HuH-7 (cell line): ENCODE data around the gene KIF21B.

ENCODE experiments used
- DNase-seq: peaks from one replicate; pipeline ENCODE4 v3.0.0; 2011; ENCODE audit warnings: low spot score

The KIF21B gene

GRCh38 chr1:200991097-200991614, 32.4 kb downstream of the KIF21B start:
- no peak for DNase-seq

DNA sequence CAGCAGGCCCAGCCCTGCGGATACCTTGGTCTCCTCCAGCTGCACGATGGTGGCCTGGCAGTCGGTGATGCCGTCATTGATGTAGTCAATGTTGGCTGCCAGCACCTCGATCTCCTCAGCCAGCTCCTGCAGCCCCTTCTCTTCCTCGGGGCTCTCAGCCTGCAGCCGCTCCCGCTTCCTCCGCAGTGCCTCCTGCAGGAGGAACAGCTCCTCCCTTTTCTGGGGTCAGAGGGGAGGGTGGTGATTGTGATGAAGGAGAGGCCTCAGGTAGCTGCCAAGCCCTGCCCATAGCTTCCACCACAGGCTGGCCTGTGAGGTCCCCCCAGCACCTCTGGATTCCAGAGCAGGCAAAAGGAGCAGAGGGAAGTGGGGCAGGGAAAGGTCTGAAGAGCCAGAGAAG, 33.4 kb downstream of the KIF21B start:
- no peak for DNase-seq

GRCh38 chr1:200989337-200989736, 34.2 kb downstream of the KIF21B start:
- no peak for DNase-seq

DNA sequence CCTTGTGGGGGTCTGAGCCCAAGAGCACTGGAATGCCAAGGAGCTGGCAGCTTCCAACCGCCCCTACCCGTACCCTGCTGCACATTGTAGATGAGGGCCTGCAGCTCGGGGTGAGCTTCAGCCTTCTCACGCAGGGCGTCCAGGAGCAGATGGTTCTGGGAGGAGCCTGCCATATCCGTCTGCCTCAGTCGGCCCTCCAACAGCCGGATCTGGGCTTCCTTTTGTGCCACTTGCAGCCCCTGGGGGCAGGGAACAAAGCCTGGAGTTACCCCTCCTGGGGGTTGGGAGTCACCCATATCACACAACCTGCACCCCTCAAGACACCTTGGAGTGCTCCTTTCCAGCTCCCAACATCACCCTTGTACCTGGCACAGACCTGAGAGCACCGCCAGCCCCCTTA, 34.8 kb downstream of the KIF21B start:
- no peak for DNase-seq

GRCh38 chr1:200985481-200985880, 38.0 kb downstream of the KIF21B start:
- DNase-seq: no peak

DNA sequence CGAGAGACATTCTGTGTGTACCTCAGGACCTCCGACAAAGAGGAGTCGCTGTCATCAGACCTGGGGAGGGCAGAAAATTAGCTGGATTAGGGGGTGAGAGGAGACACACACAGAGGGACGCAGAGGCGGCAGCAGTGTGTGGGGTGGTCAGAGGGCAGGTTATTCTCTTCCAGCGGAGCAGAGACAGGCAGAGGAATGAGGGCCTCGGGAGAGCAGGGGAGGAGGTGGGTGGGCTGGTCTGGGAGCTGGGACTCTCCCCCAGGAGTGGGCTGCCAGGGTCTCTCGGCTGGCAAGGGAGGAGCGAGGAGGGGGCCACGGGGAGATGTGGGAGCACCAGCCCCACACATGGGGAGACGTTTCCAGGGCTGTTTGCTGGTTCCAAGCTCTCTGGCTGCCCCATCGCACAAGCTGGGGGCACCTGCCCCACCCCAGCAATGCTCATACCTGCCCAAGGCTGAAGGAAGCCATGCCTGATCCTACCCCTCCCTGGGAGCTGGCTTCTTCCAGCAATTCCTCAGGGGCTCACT, 40.4 kb downstream of the KIF21B start:
- no peak for DNase-seq

- no peak for DNase-seq
Measured at GRCh38 chr1:200982071-200982945, 41.2 kb downstream of the KIF21B start.

GRCh38 chr1:200981278-200981677, 42.2 kb downstream of the KIF21B start:
- DNase-seq: no peak

DNA sequence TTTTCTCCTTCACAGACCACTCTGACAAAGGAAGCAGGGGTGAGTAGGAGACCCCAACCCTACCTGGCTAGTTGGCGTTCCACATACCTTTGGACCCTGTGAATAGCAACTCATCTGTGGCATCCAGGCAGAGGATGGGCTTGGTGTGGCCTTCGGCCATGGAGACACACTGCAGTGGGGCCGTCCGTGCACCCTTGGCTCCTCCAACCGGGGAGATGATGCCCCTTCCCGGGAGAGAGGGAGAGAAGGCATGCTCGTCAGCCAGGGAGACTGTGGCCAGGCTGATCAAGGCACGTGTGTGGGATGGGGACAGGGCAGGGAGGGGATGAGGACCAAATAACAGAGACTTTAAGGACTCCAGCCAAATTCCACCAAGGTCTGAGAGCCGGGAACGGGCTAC, 42.6 kb downstream of the KIF21B start:
- no peak for DNase-seq

DNA sequence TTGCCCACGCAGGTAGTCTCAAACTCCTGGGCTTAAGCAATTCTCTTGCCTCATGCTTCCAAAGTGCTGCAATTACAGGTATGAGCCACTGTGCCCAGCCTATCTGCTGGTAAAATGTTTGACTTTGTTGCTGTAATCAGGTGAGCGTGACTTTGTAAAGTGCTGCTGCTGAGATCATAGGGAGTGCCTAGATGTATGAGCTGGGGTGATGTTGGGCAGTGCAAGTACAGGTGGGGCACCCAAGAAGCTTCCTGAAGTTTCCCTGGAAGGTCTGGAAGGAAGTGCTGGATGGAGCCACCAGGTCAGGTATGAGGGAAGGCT, 43.1 kb downstream of the KIF21B start:
- no peak for DNase-seq

- peak; percentile 90 for DNase-seq
Measured at GRCh38 chr1:200979574-200980451, 43.7 kb downstream of the KIF21B start.

GRCh38 chr1:200977071-200977754, 46.3 kb downstream of the KIF21B start:
- DNase-seq: no peak

- no peak for DNase-seq
Measured at GRCh38 chr1:200976634-200977033, 46.9 kb downstream of the KIF21B start.

DNA sequence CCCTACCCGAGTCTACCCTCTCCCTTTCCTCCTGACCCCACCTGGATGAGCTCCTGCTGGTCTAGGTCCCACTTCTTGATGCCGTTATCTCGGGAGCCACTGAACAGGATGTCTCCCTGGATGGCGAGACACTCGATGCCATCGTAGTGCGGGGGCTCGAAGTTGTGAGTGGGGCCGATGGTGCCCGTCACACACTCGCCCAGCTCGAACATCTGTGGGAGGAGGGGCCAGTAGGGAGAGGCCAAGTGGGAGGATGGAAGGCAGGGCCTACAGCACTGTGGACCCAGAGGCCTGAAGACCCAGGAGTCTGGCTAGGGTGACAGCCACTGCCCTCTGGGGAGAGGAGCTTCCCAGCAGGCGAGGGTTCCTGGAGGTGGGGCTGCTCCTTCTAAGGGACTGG, 48.1 kb downstream of the KIF21B start:
- DNase-seq: no peak

GRCh38 chr1:200974711-200975110, 48.8 kb downstream of the KIF21B start:
- no peak for DNase-seq

- DNase-seq: no peak
Measured at GRCh38 chr1:200973937-200974657, 49.4 kb downstream of the KIF21B start.

DNA sequence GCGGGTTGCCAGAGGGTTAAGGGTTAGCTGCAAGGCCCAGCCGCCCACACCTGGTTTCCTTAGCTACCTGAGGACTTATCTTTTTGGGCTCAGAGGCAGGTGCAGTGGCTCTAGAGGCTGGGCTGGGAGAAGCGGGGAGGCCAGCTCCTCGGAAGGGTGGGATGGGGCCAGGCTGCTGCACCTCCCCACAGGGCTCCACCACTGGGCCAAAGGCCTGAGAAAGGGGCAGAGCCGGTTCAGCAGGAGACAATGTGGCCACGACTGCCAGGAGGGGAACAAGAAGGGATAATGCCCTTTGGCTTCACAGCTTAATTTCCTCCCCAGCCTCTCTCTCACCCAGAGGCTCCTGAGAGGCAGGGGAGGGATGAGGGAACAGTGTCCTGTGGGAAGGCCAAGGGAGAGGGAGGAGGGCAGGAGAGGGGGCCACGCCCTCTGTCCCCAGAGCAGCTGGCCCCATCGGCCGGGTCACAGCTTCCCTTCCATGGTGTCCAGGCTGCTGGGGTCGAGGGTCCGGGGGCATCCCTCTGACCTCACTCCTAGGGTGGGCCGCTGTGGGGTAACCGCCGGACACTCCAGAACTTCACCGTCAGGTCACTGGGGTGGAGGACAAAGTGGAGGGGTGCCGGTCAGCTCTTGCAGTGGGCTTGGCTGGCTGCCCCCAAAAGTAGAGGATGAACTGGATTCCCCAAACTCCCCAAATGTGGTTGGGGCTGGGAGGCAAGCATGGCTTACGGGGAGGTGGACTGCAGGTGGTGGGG, 50.4 kb downstream of the KIF21B start:
- no peak for DNase-seq

- DNase-seq: peak; percentile 85
Measured at GRCh38 chr1:200971955-200972711, 51.4 kb downstream of the KIF21B start.

GRCh38 chr1:200971428-200971903, 52.0 kb downstream of the KIF21B start:
- DNase-seq: no peak
